Stomach smooth muscle (tissue), 2 donors: Measurements from ENCODE around the gene DSG3.
"Not testable (repeated sequence)": the region's sequence is repeated elsewhere in the genome, so short reads cannot be mapped to it uniquely, and the experiment has no call there.

Source experiments
- H3K27ac ChIP-seq: one replicate; pipeline ENCODE4 v1.7.0; 2013; ENCODE audit warnings: mild to moderate bottlenecking, low read length, inconsistent platforms
- H3K27me3 ChIP-seq, 2 donors: one replicate each; pipeline ENCODE4 v1.7.0; 2013; ENCODE audit warnings: low read length in 2 of 2; ENCODE audit not compliant: insufficient read depth in 2 of 2, control insufficient read depth in 1 of 2
- H3K36me3 ChIP-seq, 2 donors: one replicate each; pipeline ENCODE4 v1.7.0; 2013; ENCODE audit warnings: low read length in 2 of 2; ENCODE audit not compliant: control insufficient read depth in 2 of 2, insufficient read depth in 2 of 2
- H3K4me1 ChIP-seq: one replicate; pipeline ENCODE4 v1.7.0; 2013; ENCODE audit warnings: low read length; ENCODE audit not compliant: control insufficient read depth, insufficient read depth
- H3K4me3 ChIP-seq, 2 donors: one replicate each; pipeline ENCODE4 v1.7.0; 2013; ENCODE audit warnings: low read length in 2 of 2
- H3K9ac ChIP-seq, 2 donors: one replicate each; pipeline ENCODE4 v1.7.0; 2013; ENCODE audit warnings: low read length in 2 of 2, mild to moderate bottlenecking in 1 of 2
- H3K9me3 ChIP-seq, 2 donors: one replicate each; pipeline ENCODE4 v1.7.0; 2013; ENCODE audit warnings: low read length in 2 of 2; ENCODE audit not compliant: control insufficient read depth in 2 of 2
- donor health status: healthy.
- donor health status: Pancreatic carcinoma.

The DSG3 gene

DNA sequence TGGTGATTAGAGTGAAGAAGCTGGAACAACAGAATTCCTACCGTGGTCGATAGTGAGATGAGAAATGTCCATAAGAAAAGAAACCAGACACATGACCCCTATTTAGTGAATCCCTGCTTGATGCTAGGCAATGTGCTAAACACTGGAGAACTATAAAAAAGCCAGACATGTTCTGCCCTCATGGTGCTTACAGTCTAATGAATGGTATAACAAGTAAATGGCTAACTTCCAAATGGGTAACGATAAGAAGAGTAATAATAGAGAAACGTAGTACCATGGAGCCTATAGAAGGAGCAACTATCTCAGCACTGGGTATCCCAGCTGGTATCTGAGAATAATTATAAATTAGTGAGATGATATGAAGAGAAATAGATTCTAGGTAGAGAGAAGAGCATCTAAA, 55.5 kb downstream of the DSG3 start:
- Histone ChIP-seq H3K4me3 (no peak overlapping the region), H3K27ac (no peak overlapping the region), H3K36me3 (no peaks in the 10 kb centered on the region), H3K9me3 (no peaks in the 10 kb centered on the region), H3K27me3 (peaks cover 4 to 12% of the 10 kb centered on the region in 2 donors), H3K9ac (no peak overlapping the region), H3K4me1 (no peaks in the 10 kb centered on the region)

DNA sequence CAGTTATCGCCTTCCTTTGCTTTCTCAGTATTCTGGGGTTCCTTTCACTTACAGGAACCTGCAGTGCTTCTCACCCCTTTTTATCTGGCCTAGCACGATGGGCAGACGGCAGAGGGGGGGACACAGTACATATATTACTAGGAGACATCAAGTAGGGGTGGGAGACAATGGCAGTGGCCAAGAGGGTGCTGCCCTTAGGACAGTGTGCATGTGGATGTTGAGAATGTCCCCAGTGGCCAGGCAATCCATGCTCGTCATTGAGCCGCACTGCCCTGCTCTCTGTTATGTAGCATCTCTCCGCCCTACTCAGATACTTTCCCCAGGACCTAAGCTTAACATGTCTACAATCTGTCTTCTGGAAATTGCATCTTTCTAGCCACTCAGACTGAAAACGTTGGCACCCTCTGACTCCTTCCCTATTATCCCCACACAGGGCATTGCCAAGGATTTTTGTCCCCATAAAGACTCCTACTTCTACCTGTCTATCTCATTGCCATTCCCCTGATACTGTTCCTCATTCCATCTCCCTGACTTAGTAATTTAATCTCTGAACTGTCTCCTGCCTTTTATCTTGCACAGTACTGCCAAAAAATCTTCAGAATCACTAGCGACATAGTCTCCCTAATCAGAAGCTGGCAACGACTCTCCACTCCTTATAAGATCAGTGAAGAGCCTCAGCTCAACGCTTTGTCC, 57.1 kb downstream of the DSG3 start:
- no peak overlapping the region for H3K27ac ChIP-seq
- H3K4me3 ChIP-seq: no peak overlapping the region
- H3K27me3 ChIP-seq: peaks cover 4 to 8% of the 10 kb centered on the region in 2 donors
- H3K9ac ChIP-seq: no peak overlapping the region
- no peaks in the 10 kb centered on the region for H3K36me3 ChIP-seq
- H3K4me1 ChIP-seq: no peaks in the 10 kb centered on the region
- H3K9me3 ChIP-seq: no peaks in the 10 kb centered on the region

- Histone ChIP-seq H3K27ac (no peak overlapping the region), H3K4me3 (no peak overlapping the region), H3K4me1 (no peaks in the 10 kb centered on the region), H3K9ac (no peak overlapping the region), H3K36me3 (no peaks in the 10 kb centered on the region), H3K9me3 (no peaks in the 10 kb centered on the region), H3K27me3 (peaks cover 3 to 6% of the 10 kb centered on the region in 2 donors)
Observed at GRCh38 chr18:31505156-31505555, 57.6 kb downstream of the DSG3 start.

DNA sequence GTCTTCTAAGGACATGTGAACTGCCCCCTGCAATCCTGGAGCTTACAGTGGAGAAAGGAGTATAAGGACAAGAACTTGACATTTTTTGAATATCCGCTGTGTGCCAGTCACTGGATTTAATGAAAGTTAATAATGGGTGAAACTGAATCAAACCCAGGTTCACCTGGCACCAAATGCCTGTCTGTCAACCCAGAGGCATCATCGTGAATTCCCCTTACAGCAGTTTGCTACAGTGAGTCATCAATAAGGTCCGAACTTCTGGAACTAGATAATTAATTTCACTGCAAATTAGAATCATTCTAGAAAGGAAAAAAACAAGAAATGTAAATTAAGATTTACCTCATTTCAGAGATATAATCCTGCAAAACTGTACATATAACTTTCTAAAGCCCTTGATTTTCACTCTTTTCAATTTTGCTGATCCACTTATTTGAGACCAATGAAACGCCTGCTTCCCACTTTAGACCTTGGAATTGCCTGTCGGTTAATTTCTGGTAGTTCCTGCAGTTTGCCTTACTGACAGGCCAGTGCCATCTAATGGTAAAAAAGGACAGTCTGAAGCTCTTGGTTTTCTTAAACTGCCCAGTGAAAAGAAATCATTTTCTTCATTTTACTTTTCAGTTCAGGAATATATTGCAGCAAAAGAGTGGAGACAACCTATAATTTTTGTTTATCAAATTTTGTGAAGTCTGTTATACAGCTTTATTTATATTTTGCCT, 58.6 kb downstream of the DSG3 start:
- Histone ChIP-seq H3K4me1 (no peaks in the 10 kb centered on the region), H3K9ac (no peak overlapping the region), H3K27ac (no peak overlapping the region), H3K4me3 (no peak overlapping the region), H3K36me3 (no peaks in the 10 kb centered on the region), H3K9me3 (no peaks in the 10 kb centered on the region), H3K27me3 (peaks cover 0 to 4% of the 10 kb centered on the region in 2 donors)

DNA sequence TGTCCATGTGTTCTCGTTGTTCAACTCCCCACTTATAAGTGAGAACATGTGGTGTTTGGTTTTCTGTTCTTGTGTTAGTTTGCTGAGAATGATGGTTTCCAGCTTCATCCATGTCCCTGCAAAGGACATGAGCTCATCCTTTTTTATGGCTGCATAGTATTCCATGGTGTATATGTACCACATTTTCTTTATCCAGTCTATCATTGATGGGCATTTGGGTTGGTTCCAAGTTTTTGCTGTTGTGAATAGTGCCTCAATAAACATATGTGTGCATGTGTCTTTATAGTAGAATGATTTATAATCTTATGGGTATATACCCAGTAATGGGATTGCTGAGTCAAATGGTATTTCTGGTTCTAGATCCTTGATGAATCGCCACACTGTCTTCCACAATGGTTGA, 59.6 kb downstream of the DSG3 start:
- not testable (repeated sequence) for H3K9me3 ChIP-seq, H3K36me3 ChIP-seq, H3K4me3 ChIP-seq, H3K27ac ChIP-seq, H3K27me3 ChIP-seq, H3K4me1 ChIP-seq, H3K9ac ChIP-seq

DNA sequence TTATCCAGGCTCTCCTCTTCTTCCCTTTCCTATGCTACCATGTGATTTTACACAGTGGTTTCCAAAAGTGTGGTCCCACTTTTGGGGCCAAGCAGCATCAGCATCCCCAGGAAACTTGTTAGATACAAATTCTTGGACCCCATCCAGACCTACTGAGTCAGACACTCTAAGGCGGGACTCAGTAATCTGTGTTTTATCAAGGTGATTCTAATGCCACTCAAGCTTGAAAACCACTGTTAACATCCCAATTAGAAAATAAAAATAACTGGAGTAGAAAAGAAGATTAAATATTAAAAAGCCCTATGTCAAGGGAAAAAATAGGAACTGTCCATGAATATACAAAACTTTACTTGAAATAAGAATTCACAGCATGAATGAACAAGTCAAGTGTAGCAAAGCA, 61.2 kb downstream of the DSG3 start:
- H3K27me3 ChIP-seq: no peaks in the 10 kb centered on the region
- no peaks in the 10 kb centered on the region for H3K36me3 ChIP-seq
- no peaks in the 10 kb centered on the region for H3K4me1 ChIP-seq
- H3K27ac ChIP-seq: no peak overlapping the region
- H3K4me3 ChIP-seq: no peak overlapping the region
- H3K9ac ChIP-seq: no peak overlapping the region
- H3K9me3 ChIP-seq: no peaks in the 10 kb centered on the region

- Histone ChIP-seq H3K27me3 (no peaks in the 10 kb centered on the region), H3K4me1 (no peaks in the 10 kb centered on the region), H3K9me3 (no peaks in the 10 kb centered on the region), H3K36me3 (no peaks in the 10 kb centered on the region), H3K4me3 (no peak overlapping the region), H3K9ac (no peak overlapping the region), H3K27ac (no peak overlapping the region)
Observed at GRCh38 chr18:31509571-31509970, 62.0 kb downstream of the DSG3 start.

DNA sequence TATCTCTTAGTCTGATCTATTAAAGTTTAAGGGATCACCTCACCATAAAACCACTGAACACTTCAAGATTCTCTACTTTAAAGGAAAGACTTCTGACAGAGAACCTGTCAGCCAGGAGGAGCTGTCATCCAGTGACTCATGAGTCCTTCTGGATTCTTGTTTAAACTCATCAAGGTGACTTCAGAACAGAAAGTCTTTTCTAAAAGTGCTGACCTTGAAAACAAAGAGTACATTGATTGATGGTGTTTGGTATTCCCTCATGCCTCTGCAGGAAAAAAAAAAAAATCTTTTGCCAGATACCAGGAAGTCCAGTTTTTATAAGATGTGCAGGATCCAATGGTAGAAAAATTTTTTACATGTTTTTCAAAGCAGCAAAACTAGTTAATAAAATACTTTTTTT, 62.8 kb downstream of the DSG3 start:
- no peak overlapping the region for H3K27ac ChIP-seq
- H3K9ac ChIP-seq: no peak overlapping the region
- H3K27me3 ChIP-seq: no peaks in the 10 kb centered on the region

DNA sequence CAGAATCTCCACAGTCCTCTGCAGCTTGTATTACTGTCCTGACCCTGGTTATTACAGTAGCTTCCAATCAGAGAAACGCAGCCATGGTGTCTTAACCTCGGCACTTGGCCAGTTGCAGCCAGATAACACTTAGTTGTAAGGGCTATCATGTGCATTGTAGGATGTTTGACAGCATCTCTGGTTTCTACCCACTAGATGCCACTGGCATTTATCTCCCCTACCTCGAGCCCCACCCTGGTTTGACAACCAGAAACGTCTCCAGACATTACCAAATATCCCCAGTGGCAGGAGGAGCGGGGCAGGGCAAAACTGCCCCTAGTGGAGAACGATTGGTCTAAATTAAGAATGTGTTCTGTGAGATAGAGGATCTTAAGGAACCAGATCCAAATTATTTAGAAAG, 63.6 kb downstream of the DSG3 start:
- Histone ChIP-seq H3K4me1 (no peaks in the 10 kb centered on the region), H3K27ac (no peak overlapping the region), H3K27me3 (no peaks in the 10 kb centered on the region), H3K9ac (no peak overlapping the region), H3K36me3 (no peaks in the 10 kb centered on the region), H3K4me3 (no peak overlapping the region), H3K9me3 (no peaks in the 10 kb centered on the region)

More for the DNA sequence above, 62.8 kb downstream of the DSG3 start:
- H3K9me3 ChIP-seq: no peaks in the 10 kb centered on the region
- no peaks in the 10 kb centered on the region for H3K36me3 ChIP-seq
- no peak overlapping the region for H3K4me3 ChIP-seq
- H3K4me1 ChIP-seq: no peaks in the 10 kb centered on the region

- H3K27ac ChIP-seq: no peak overlapping the region
- no peaks in the 10 kb centered on the region for H3K27me3 ChIP-seq
- no peaks in the 10 kb centered on the region for H3K9me3 ChIP-seq
- no peaks in the 10 kb centered on the region for H3K36me3 ChIP-seq
- H3K4me1 ChIP-seq: no peaks in the 10 kb centered on the region
- H3K9ac ChIP-seq: no peak overlapping the region
- no peak overlapping the region for H3K4me3 ChIP-seq
Observed at GRCh38 chr18:31512203-31512764, 64.7 kb downstream of the DSG3 start.
